GM23248 (cell line): ENCODE data around the gene CFAP251.

ENCODE experiments used
- EZH2 ChIP-seq: fragments of 200-600 bp; sonication (generic); IDR thresholded peaks from 2 replicates; pipeline ENCODE4 v1.6.1; 2018; ENCODE audit warnings: antibody characterized with exemption, mild to moderate bottlenecking; ENCODE audit not compliant: insufficient read depth, poor library complexity, severe bottlenecking
- EZH2phosphoT487 ChIP-seq: fragments of 200-600 bp; sonication (generic); IDR thresholded peaks from 2 replicates; pipeline ENCODE4 v1.6.1; 2018; ENCODE audit warnings: antibody characterized with exemption, moderate library complexity, mild to moderate bottlenecking, low read depth; ENCODE audit not compliant: insufficient read depth

- TF ChIP-seq EZH2, result no peak
- TF ChIP-seq EZH2phosphoT487, result no peak
These were observed 86.3 kb downstream of the CFAP251 start for GRCh38 chr12:122004633-122005071.
